Suprapubic skin (tissue), 4 donors: Measurements from ENCODE around the gene RASA3.

Experiments used
- EP300 ChIP-seq: sonication (generic); formaldehyde crosslinking; IDR thresholded peaks from one replicate; pipeline ENCODE4 v1.6.1; 2017; ENCODE audit warnings: antibody characterized with exemption
- POLR2A ChIP-seq, 2 donors: fragments of 450-650 bp; IDR thresholded peaks; one replicate each; pipeline ENCODE4 v1.6.1; 2017; ENCODE audit warnings: antibody characterized with exemption in 2 of 2, mild to moderate bottlenecking in 2 of 2, moderate library complexity in 2 of 2
- POLR2AphosphoS5 ChIP-seq, 3 donors: sonication (generic); formaldehyde crosslinking; IDR thresholded peaks; one replicate each; pipeline ENCODE4 v1.6.1; 2017; ENCODE audit warnings: antibody characterized with exemption in 3 of 3
- TF ChIP-seq, protein P1 (sequence below), 2 donors: fragments of 200-600 bp in 1 of 2; fragments of 450-650 bp in 1 of 2; sonication (generic) in 1 of 2; IDR thresholded peaks; one replicate each; pipeline ENCODE4 v1.5.1; 2016 to 2019; ENCODE audit warnings: antibody characterized with exemption in 2 of 2, mild to moderate bottlenecking in 1 of 2, moderate library complexity in 1 of 2

DNA sequence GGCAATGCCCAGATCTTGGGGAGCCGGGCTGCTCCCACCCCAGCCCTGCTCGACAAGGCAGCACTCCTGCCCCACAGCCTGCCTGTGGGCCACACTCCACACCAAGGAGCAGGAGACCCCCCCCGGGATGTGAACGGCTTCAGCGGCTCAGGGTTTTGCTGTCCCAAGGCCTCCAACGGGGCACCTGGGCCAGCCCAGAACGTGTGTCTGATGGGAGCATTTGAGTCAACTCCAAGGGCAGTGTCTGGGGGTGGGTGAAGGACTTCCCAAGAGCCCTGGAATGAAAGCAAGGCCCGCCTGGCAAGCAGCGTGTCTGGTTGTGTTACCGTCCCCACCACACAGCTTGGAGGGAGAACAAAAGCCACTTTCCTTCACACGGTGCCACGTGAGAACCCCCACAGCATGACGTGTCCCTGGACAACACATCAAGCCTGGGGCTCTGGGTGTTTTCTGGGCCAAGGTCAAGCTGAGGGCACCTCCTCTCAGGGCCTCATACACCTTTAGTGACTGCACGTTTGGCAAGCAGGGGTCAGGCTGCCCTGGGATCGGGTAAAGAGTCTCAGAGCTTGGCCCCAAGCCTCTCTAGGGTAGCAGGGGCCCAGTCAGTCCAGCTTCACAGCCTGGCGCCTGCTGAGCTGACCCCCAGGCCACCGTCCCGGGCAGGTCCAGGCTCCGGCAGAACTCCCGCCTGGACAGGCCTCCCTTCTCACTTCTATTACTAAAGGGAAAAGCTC lies 164.5 kb downstream of the RASA3 start:
- TF ChIP-seq, protein P1, sequence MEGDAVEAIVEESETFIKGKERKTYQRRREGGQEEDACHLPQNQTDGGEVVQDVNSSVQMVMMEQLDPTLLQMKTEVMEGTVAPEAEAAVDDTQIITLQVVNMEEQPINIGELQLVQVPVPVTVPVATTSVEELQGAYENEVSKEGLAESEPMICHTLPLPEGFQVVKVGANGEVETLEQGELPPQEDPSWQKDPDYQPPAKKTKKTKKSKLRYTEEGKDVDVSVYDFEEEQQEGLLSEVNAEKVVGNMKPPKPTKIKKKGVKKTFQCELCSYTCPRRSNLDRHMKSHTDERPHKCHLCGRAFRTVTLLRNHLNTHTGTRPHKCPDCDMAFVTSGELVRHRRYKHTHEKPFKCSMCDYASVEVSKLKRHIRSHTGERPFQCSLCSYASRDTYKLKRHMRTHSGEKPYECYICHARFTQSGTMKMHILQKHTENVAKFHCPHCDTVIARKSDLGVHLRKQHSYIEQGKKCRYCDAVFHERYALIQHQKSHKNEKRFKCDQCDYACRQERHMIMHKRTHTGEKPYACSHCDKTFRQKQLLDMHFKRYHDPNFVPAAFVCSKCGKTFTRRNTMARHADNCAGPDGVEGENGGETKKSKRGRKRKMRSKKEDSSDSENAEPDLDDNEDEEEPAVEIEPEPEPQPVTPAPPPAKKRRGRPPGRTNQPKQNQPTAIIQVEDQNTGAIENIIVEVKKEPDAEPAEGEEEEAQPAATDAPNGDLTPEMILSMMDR (IDR thresholded peaks at IDR 0.05), result no peak
- TF ChIP-seq POLR2AphosphoS5 (IDR thresholded peaks at IDR 0.05) (no peak), POLR2A (IDR thresholded peaks at IDR 0.05) (no peak), EP300 (no peak)
